Right hindlimb (tissue), 1 donor: Measurements from ENCODE around the gene SLCO2A1.

ENCODE experiments used
- DNase-seq: peaks from one replicate; pipeline ENCODE4 v3.0.0-alpha.2; 2018

Gene SLCO2A1

GRCh38 chr3:133997871-133998635, 31.7 kb downstream of the SLCO2A1 start:
- DNase-seq: no peak

- no peak for DNase-seq
Observed at GRCh38 chr3:133996996-133997395, 32.7 kb downstream of the SLCO2A1 start.

- no peak for DNase-seq
Observed at GRCh38 chr3:133996251-133996661, 33.5 kb downstream of the SLCO2A1 start.

- no peak for DNase-seq
Observed at GRCh38 chr3:133995264-133995663, 34.5 kb downstream of the SLCO2A1 start.

GRCh38 chr3:133994166-133994890, 35.4 kb downstream of the SLCO2A1 start:
- DNase-seq: no peak

- no peak for DNase-seq
Observed at GRCh38 chr3:133992951-133993620, 36.6 kb downstream of the SLCO2A1 start.

GRCh38 chr3:133992381-133992780, 37.3 kb downstream of the SLCO2A1 start:
- no peak for DNase-seq

GRCh38 chr3:133991637-133992036, 38.1 kb downstream of the SLCO2A1 start:
- no peak for DNase-seq

- DNase-seq: no peak
Observed at GRCh38 chr3:133991209-133991608, 38.5 kb downstream of the SLCO2A1 start.

GRCh38 chr3:133989936-133990702, 39.6 kb downstream of the SLCO2A1 start:
- DNase-seq: no peak

- no peak for DNase-seq
Observed at GRCh38 chr3:133988631-133989161, 41.0 kb downstream of the SLCO2A1 start.

GRCh38 chr3:133987948-133988484, 41.7 kb downstream of the SLCO2A1 start:
- DNase-seq: no peak

GRCh38 chr3:133987136-133987535, 42.6 kb downstream of the SLCO2A1 start:
- DNase-seq: no peak

- DNase-seq: no peak
Observed at GRCh38 chr3:133986311-133986710, 43.4 kb downstream of the SLCO2A1 start.

- no peak for DNase-seq
Observed at GRCh38 chr3:133984975-133985374, 44.8 kb downstream of the SLCO2A1 start.

- no peak for DNase-seq
Observed at GRCh38 chr3:133983576-133984560, 45.9 kb downstream of the SLCO2A1 start.

- no peak for DNase-seq
Observed at GRCh38 chr3:133983126-133983525, 46.6 kb downstream of the SLCO2A1 start.

- DNase-seq: no peak
Observed at GRCh38 chr3:133980550-133980949, 49.2 kb downstream of the SLCO2A1 start.

GRCh38 chr3:133980035-133980434, 49.7 kb downstream of the SLCO2A1 start:
- no peak for DNase-seq

- DNase-seq: no peak
Observed at GRCh38 chr3:133979553-133979952, 50.2 kb downstream of the SLCO2A1 start.

GRCh38 chr3:133977568-133977967, 52.2 kb downstream of the SLCO2A1 start:
- DNase-seq: no peak
